Epithelial cell of proximal tubule (primary cell): ENCODE results near the gene LGALS3. TPM values are rescaled to one million over a fixed set of nuclear protein-coding genes. Genes with fewer than 3 reads are reported as not detected.
"Not testable (repeated sequence)": the region's sequence is repeated elsewhere in the genome, so short reads cannot be mapped to it uniquely, and the experiment has no call there.

Experiments
- DNase-seq: peaks from one replicate; pipeline ENCODE4 v3.0.0-alpha.2; 2011; ENCODE audit warnings: low read depth
- H3K4me3 ChIP-seq: 2 replicates; pipeline ENCODE4 v1.5.1; 2011; ENCODE audit warnings: low read depth, mild to moderate bottlenecking, low read length
- CTCF ChIP-seq: conservative IDR thresholded peaks from 2 replicates; pipeline ENCODE4 v1.5.1; 2012; ENCODE audit warnings: low read depth, mild to moderate bottlenecking, low read length
- total RNA-seq: library from RNA; depleted of rRNA; stranded (reverse); fragments of >200 nt; gene quantifications from 2 replicates; pipeline ENCODE4 v1.2.3, GENCODE V29; 2015

The LGALS3 gene
- total RNA-seq = 70.4 and 72.6 TPM in 2 replicates

DNA sequence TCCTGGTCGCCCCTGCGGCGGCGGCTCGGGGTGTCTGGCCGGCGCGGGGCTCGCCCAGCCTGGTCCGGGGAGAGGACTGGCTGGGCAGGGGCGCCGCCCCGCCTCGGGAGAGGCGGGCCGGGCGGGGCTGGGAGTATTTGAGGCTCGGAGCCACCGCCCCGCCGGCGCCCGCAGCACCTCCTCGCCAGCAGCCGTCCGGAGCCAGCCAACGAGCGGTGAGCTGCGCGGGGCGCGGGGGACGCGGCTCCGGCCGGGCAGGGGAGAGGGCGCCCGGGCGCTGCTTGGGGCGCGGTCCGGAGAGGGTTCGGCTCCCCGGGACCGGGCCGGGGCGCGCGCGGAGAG lies at the start of gene LGALS3:
LGALS3 (plus strand) TSS at position 167 of the 342 bp plus-strand sequence. CDS start 8,122 bp downstream, outside the sequence.
- H3K4me3 ChIP-seq = peak within 1 kb of the TSS; percentile 84
- DNase-seq = no peak
- no peak for TF ChIP-seq CTCF

DNA sequence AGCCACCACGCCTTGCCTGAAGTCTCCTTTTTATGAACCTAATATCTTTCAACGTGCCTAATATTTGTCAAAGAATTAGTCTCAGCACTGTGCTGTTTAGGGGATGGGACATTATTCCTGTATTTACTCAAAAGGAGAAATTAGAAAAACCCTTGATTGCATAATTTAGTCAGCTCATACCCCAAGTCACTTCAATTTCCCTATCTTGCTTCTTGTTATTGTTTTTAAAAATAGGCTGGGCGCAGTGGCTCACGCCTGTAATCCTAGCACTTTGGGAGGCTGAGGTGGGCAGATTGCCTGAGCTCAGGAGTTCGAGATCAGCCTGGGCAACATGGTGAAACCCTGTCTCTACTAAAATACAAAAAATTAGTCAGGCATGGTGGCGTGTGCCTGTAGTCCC lies 49.1 kb upstream of the LGALS3 start:
- DNase-seq, H3K4me3 ChIP-seq: not testable (repeated sequence)

GRCh38 chr14:55084401-55085059 lies 44.5 kb upstream of the LGALS3 start:
- no peak for TF ChIP-seq CTCF
- H3K4me3 ChIP-seq = no peak overlapping the region
- DNase-seq = no peak

- no peak for DNase-seq
- no peak overlapping the region for H3K4me3 ChIP-seq
- no peak for TF ChIP-seq CTCF
Observed at GRCh38 chr14:55085060-55085660, 43.9 kb upstream of the LGALS3 start.

- H3K4me3 ChIP-seq = no peak overlapping the region
- TF ChIP-seq CTCF = no peak
- DNase-seq = no peak
Observed at GRCh38 chr14:55086938-55087337, 42.1 kb upstream of the LGALS3 start.

GRCh38 chr14:55088356-55088755 lies 40.7 kb upstream of the LGALS3 start:
- no peak for TF ChIP-seq CTCF
- DNase-seq = no peak

GRCh38 chr14:55092341-55092740 lies 36.7 kb upstream of the LGALS3 start:
- no peak for TF ChIP-seq CTCF
- no peak overlapping the region for H3K4me3 ChIP-seq
- no peak for DNase-seq

More at GRCh38 chr14:55088356-55088755, 40.7 kb upstream of the LGALS3 start:
- no peak overlapping the region for H3K4me3 ChIP-seq
